ENCODE measurements around the gene FXYD2.

FXYD2 gene

GRCh38 chr11:117838901-117839300, 14.4 kb upstream of the FXYD2 start:
- Histone ChIP-seq H3K9me3 (ENCODE audit: insufficient read depth, low read length) (no peaks in the 10 kb centered on the region), H3K9ac (ENCODE audit: insufficient read length, low read depth) (no peak overlapping the region), H3K27me3 (ENCODE audit: insufficient read depth, insufficient read length) (no peaks in the 10 kb centered on the region), H3K4me1 (ENCODE audit: insufficient read depth, insufficient read length) (peaks cover 6% of the 10 kb centered on the region), H3K36me3 (ENCODE audit: insufficient read depth, insufficient read length, low read length) (no peaks in the 10 kb centered on the region), H3K4me3 (ENCODE audit: insufficient read length, low read depth) (no peak overlapping the region)
- TF ChIP-seq SUZ12 (IDR thresholded peaks at IDR 0.05; ENCODE audit: extremely low read depth, insufficient read depth, insufficient read length): no peak
- no peak for TF ChIP-seq ZNF274 (IDR thresholded peaks at IDR 0.05; ENCODE audit: low read depth, low read length)
- no peak for TF ChIP-seq YY1 (IDR thresholded peaks at IDR 0.05; ENCODE audit: insufficient read depth, insufficient read length)
- DNase-seq (ENCODE audit: low read depth, low spot score): no peak

DNA sequence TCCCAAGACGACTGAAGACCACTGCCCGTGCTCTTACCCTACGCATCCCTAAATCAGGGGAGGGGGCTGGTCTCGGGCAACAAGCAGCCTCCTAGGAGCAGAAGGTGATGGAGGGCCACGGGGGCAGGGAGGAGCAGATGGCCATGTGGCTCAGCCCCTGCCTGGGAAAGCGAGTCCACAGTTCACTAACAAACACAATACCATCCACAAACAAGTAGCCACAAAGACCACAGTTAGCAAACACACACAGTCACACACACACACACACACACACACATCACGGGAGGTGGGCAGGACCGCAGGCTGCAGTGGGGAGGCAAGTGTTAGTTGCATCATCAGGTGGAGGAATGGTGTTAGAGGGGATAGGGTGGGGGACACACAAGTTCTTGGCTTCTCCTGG, 13.2 kb upstream of the FXYD2 start:
- Histone ChIP-seq H3K9me3 (ENCODE audit: insufficient read depth, low read length) (no peaks in the 10 kb centered on the region), H3K36me3 (ENCODE audit: insufficient read depth, insufficient read length, low read length) (no peaks in the 10 kb centered on the region), H3K27me3 (ENCODE audit: insufficient read depth, insufficient read length) (no peaks in the 10 kb centered on the region), H3K9ac (ENCODE audit: insufficient read length, low read depth) (no peak overlapping the region), H3K4me3 (ENCODE audit: insufficient read length, low read depth) (no peak overlapping the region), H3K4me1 (ENCODE audit: insufficient read depth, insufficient read length) (peaks cover 6% of the 10 kb centered on the region)
- TF ChIP-seq SUZ12 (IDR thresholded peaks at IDR 0.05; ENCODE audit: extremely low read depth, insufficient read depth, insufficient read length): no peak
- TF ChIP-seq ZNF274 (IDR thresholded peaks at IDR 0.05; ENCODE audit: low read depth, low read length): no peak
- TF ChIP-seq YY1 (IDR thresholded peaks at IDR 0.05; ENCODE audit: insufficient read depth, insufficient read length): no peak
- no peak for DNase-seq (ENCODE audit: low read depth, low spot score)

- Histone ChIP-seq H3K4me3 (ENCODE audit: insufficient read length, low read depth) (no peak overlapping the region), H3K4me1 (ENCODE audit: insufficient read depth, insufficient read length) (peaks cover 6% of the 10 kb centered on the region), H3K36me3 (ENCODE audit: insufficient read depth, insufficient read length, low read length) (no peaks in the 10 kb centered on the region), H3K27me3 (ENCODE audit: insufficient read depth, insufficient read length) (no peaks in the 10 kb centered on the region), H3K9ac (ENCODE audit: insufficient read length, low read depth) (no peak overlapping the region), H3K9me3 (ENCODE audit: insufficient read depth, low read length) (no peaks in the 10 kb centered on the region)
- DNase-seq (ENCODE audit: low read depth, low spot score): no peak
- TF ChIP-seq YY1 (IDR thresholded peaks at IDR 0.05; ENCODE audit: insufficient read depth, insufficient read length) (no peak), ZNF274 (IDR thresholded peaks at IDR 0.05; ENCODE audit: low read depth, low read length) (no peak), SUZ12 (IDR thresholded peaks at IDR 0.05; ENCODE audit: extremely low read depth, insufficient read depth, insufficient read length) (no peak)
These were observed 12.7 kb upstream of the FXYD2 start for GRCh38 chr11:117837070-117837776.

DNA sequence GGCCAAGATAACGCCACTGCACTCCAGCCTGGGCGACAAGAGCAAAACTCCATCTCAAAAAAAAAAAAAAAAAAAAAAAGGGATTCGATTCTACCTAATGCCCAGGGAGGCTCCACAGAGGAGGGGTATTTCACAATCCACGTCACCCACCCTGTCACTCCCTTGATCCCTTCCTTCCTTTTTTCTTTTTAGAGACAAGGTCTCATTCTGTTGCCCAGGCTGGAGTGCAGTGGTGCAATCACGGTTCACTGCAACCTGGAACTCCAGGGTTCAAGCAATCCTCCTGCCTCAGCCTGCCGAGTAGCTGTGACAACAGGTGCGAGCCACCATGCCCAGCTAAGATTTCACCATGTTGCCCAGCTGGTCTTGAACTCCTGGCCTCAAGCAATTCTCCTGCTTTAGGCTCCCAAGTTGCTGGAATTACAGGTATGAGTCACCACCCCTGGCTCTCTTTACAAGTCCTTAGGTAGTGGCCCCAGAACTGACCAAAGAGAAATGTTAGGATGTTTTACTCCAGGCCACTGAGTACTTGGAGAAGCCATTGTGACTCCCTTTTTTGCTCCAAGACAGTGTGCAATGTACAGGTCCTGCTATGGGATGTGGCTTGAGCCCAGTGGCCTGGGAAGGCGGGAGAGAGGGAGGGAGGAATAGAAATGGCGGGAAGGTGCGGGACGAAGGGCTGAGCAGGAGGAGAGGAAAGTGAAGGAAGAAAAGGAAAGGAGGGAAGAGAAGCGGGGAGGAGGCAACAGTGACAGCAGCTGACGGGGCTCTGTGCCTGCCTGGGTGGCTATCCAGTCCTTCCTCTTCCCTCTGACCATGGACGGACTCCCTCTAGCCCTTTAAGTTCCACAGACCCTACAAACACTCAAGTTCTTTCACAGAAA, 11.8 kb upstream of the FXYD2 start:
- no peak for DNase-seq (ENCODE audit: low read depth, low spot score)

DNA sequence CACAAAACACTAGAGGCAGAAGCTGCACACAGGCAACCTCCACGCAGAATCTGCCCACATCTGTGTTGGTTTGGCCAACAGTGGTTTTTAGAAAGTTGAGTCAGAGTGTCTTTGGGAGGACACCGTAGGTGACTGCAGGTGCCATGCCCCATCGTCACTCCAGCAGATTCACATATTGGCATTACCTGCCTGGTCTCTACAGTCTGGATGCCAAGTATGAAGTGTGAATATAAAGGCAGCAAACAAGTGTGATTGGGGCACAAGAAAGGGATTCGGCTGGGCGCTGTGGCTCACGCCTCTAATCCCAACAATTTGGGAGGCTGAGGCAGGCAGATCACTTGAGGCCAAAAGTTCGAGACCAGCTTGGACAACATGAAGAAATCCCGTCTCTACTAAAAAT, 11.0 kb upstream of the FXYD2 start:
- H3K9ac ChIP-seq (ENCODE audit: insufficient read length, low read depth): no peak overlapping the region
- no peaks in the 10 kb centered on the region for H3K9me3 ChIP-seq (ENCODE audit: insufficient read depth, low read length)
- H3K4me3 ChIP-seq (ENCODE audit: insufficient read length, low read depth): no peak overlapping the region
- no peak for TF ChIP-seq YY1 (IDR thresholded peaks at IDR 0.05; ENCODE audit: insufficient read depth, insufficient read length)
- no peak for TF ChIP-seq ZNF274 (IDR thresholded peaks at IDR 0.05; ENCODE audit: low read depth, low read length)
- no peak for TF ChIP-seq SUZ12 (IDR thresholded peaks at IDR 0.05; ENCODE audit: extremely low read depth, insufficient read depth, insufficient read length)
- DNase-seq (ENCODE audit: low read depth, low spot score): no peak
- H3K4me1 ChIP-seq (ENCODE audit: insufficient read depth, insufficient read length): peaks cover 7% of the 10 kb centered on the region
- H3K27me3 ChIP-seq (ENCODE audit: insufficient read depth, insufficient read length): no peaks in the 10 kb centered on the region
- no peaks in the 10 kb centered on the region for H3K36me3 ChIP-seq (ENCODE audit: insufficient read depth, insufficient read length, low read length)

More for the DNA sequence above, 11.8 kb upstream of the FXYD2 start:
- TF ChIP-seq YY1 (IDR thresholded peaks at IDR 0.05; ENCODE audit: insufficient read depth, insufficient read length): no peak
- no peak for TF ChIP-seq SUZ12 (IDR thresholded peaks at IDR 0.05; ENCODE audit: extremely low read depth, insufficient read depth, insufficient read length)
- TF ChIP-seq ZNF274 (IDR thresholded peaks at IDR 0.05; ENCODE audit: low read depth, low read length): no peak
- Histone ChIP-seq H3K9ac (ENCODE audit: insufficient read length, low read depth) (no peak overlapping the region), H3K4me3 (ENCODE audit: insufficient read length, low read depth) (no peak overlapping the region), H3K27me3 (ENCODE audit: insufficient read depth, insufficient read length) (no peaks in the 10 kb centered on the region), H3K9me3 (ENCODE audit: insufficient read depth, low read length) (no peaks in the 10 kb centered on the region), H3K4me1 (ENCODE audit: insufficient read depth, insufficient read length) (peaks cover 6% of the 10 kb centered on the region), H3K36me3 (ENCODE audit: insufficient read depth, insufficient read length, low read length) (no peaks in the 10 kb centered on the region)

DNA sequence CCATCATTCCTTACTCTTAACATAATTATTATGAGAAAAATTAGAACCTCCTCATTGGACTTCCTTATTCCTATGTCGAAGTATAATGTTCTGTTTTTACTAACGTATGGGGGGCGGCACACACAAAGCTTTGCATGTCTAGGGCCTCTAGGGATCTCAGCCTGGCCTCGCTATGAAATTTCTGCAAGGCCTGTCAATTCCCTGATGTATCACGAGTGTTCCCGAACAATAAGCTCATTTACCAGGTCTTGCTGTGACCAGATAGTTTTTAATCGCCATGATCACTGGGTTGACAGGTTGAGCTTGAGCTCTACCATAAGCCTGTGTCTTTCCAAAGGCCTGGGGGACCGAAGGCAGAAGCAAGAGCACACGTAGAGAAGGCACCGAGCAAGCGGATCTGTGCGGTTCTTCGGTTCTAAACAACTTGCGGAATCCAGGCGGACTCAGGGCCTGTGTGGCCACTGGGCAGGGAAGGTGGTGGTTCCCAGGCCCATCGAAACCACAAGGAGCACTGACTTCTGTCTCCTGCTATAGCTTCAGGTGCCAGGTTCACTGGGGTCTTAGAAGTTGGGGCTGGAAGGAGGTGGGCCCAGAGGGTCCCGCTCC, 10.4 kb upstream of the FXYD2 start:
- DNase-seq (ENCODE audit: low read depth, low spot score): no peak
- Histone ChIP-seq H3K4me1 (ENCODE audit: insufficient read depth, insufficient read length) (peaks cover 6% of the 10 kb centered on the region), H3K36me3 (ENCODE audit: insufficient read depth, insufficient read length, low read length) (no peaks in the 10 kb centered on the region), H3K4me3 (ENCODE audit: insufficient read length, low read depth) (no peak overlapping the region), H3K9ac (ENCODE audit: insufficient read length, low read depth) (no peak overlapping the region), H3K27me3 (ENCODE audit: insufficient read depth, insufficient read length) (no peaks in the 10 kb centered on the region), H3K9me3 (ENCODE audit: insufficient read depth, low read length) (no peaks in the 10 kb centered on the region)
- no peak for TF ChIP-seq ZNF274 (IDR thresholded peaks at IDR 0.05; ENCODE audit: low read depth, low read length)
- TF ChIP-seq SUZ12 (IDR thresholded peaks at IDR 0.05; ENCODE audit: extremely low read depth, insufficient read depth, insufficient read length): no peak
- no peak for TF ChIP-seq YY1 (IDR thresholded peaks at IDR 0.05; ENCODE audit: insufficient read depth, insufficient read length)
